ENCODE measurements around the gene FLNB. TPM values are rescaled to one million over a fixed set of nuclear protein-coding genes. Genes with fewer than 3 reads are reported as not detected.

Gene FLNB
- total and polyA plus RNA-seq, 2 of the 13 experiments (the other 11 are each of a cell fraction or from before 2014, with no cell fraction given) = 106 to 130 TPM

- TF ChIP-seq MYPOP (CRISPR knock-in tag; IDR thresholded peaks at IDR 0.05) (no peak), CAMTA2 (CRISPR knock-in tag; IDR thresholded peaks at IDR 0.05; ENCODE audit: borderline replicate concordance) (no peak), ZBTB2 (CRISPR knock-in tag; IDR thresholded peaks at IDR 0.05; ENCODE audit: low read depth) (no peak), TRAFD1 (CRISPR knock-in tag; IDR thresholded peaks at IDR 0.05; ENCODE audit: borderline replicate concordance) (no peak), AGO1 (IDR thresholded peaks at IDR 0.05; ENCODE audit: low read depth, low read length, poor library complexity, severe bottlenecking) (no peak), POLR2G (IDR thresholded peaks at IDR 0.05; ENCODE audit: low read depth, low read length) (no peak), ZSCAN21 (CRISPR knock-in tag; IDR thresholded peaks at IDR 0.05; ENCODE audit: borderline replicate concordance) (no peak), GABPA (IDR thresholded peaks at IDR 0.05; ENCODE audit: low read depth, low read length) (no peak), GABPA (CRISPR knock-in tag; IDR thresholded peaks at IDR 0.05; ENCODE audit: low read depth) (no peak), HMGXB4 (CRISPR knock-in tag; IDR thresholded peaks at IDR 0.05; ENCODE audit: borderline replicate concordance in 1 of 2, low read depth in 1 of 2) (no peak), RAD51 (IDR thresholded peaks at IDR 0.05; ENCODE audit: borderline replicate concordance) (no peak), CC2D1A (CRISPR knock-in tag; IDR thresholded peaks at IDR 0.05) (no peak), CBX1 (IDR thresholded peaks at IDR 0.05; ENCODE audit: low read depth) (no peak), ZNF33B (CRISPR knock-in tag; IDR thresholded peaks at IDR 0.05) (no peak), ZFP36 (IDR thresholded peaks at IDR 0.05; ENCODE audit: borderline replicate concordance, low read depth, low read length, partially characterized antibody) (no peak), ERF (CRISPR knock-in tag; IDR thresholded peaks at IDR 0.05) (no peak), DDIT3 (CRISPR knock-in tag; IDR thresholded peaks at IDR 0.05) (no peak), ATF3 (CRISPR knock-in tag; IDR thresholded peaks at IDR 0.05) (no peak), ZNF10 (CRISPR knock-in tag; IDR thresholded peaks at IDR 0.05; ENCODE audit: borderline replicate concordance, low read depth) (no peak), ZNF496 (CRISPR knock-in tag; IDR thresholded peaks at IDR 0.05; ENCODE audit: insufficient replicate concordance) (no peak), ZNF790 (CRISPR knock-in tag; IDR thresholded peaks at IDR 0.05; ENCODE audit: borderline replicate concordance) (no peak), ZNF441 (CRISPR knock-in tag; IDR thresholded peaks at IDR 0.05; ENCODE audit: borderline replicate concordance) (0 out of 2 replicates have a peak, but pooled peaks have one; percentile 16), EED (CRISPR knock-in tag; IDR thresholded peaks at IDR 0.05) (no peak)
Measured at GRCh38 chr3:58168498-58168897, 160.3 kb downstream of the FLNB start (continued).
